Measurements from ENCODE around the gene DHRS2. TPM values are rescaled to one million over a fixed set of nuclear protein-coding genes. Genes with fewer than 3 reads are reported as not detected.
A peak's percentile ranks its signal among the peaks of the same experiment; 100 is the strongest.

The DHRS2 gene
- total RNA-seq, 1 experiment from 2014 or later = 1.2 TPM

DNA sequence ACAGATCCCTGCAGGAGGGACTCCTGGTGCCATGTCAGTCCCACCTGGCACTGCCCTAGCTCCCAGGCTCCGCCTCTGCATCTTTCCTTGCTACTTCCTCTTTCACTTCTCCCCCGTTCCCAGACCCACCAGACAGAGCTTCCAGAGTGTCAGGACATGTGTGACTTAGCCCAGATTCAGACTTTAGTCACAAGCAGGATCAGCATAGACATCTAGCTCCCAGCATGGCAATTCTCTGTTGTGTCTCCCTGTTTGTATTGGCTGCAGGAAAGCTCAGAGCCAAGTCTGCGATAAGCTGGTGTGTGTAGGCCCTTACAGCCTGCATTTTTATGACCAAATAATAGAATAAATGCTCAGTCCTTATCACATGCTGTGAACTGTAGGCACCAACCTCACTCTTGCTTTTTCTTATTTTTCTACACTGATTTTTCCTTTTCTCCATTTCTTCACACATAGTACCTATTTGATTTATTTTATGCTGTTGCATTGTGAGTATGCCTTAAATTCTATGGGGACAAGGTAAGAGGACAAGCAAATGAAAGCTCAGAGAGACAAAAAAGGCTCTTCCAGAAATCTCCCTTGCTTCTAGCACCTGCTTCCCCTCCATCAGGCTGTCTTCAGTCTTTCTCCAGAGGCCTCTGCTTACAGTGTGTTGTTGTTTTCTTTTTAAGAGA lies 5.9 kb downstream of the DHRS2 start:
- Histone ChIP-seq H3K9me3 (ENCODE audit: low read depth, low read length, poor library complexity, severe bottlenecking) (no peaks in the 10 kb centered on the region), H3K36me3 (ENCODE audit: insufficient read depth, low read length, poor library complexity, severe bottlenecking) (no peaks in the 10 kb centered on the region), H3K27ac (ENCODE audit: low read depth, low read length, poor library complexity, severe bottlenecking) (no peak overlapping the region), H3K4me1 (ENCODE audit: insufficient read depth, low read length, poor library complexity, severe bottlenecking) (peaks cover 25% of the 10 kb centered on the region), H3K27me3 (replicated peaks; ENCODE audit: insufficient read depth, low read depth, low read length, poor library complexity) (no peaks in the 10 kb centered on the region), H3K4me3 (ENCODE audit: low read depth, low read length, poor library complexity, severe bottlenecking) (no peak overlapping the region)
- ChIA-PET POLR2A (ENCODE audit: low non-redundant PET) (no interaction called here), CTCF (no interaction called here)
- intact Hi-C loops (cut with micrococcal nuclease; ENCODE audit: unreplicated experiment) = no loop called here
- no peak for TF ChIP-seq EZH2 (IDR thresholded peaks at IDR 0.05; ENCODE audit: borderline replicate concordance, low read depth, low read length, poor library complexity, severe bottlenecking)
- TF ChIP-seq, protein P1, sequence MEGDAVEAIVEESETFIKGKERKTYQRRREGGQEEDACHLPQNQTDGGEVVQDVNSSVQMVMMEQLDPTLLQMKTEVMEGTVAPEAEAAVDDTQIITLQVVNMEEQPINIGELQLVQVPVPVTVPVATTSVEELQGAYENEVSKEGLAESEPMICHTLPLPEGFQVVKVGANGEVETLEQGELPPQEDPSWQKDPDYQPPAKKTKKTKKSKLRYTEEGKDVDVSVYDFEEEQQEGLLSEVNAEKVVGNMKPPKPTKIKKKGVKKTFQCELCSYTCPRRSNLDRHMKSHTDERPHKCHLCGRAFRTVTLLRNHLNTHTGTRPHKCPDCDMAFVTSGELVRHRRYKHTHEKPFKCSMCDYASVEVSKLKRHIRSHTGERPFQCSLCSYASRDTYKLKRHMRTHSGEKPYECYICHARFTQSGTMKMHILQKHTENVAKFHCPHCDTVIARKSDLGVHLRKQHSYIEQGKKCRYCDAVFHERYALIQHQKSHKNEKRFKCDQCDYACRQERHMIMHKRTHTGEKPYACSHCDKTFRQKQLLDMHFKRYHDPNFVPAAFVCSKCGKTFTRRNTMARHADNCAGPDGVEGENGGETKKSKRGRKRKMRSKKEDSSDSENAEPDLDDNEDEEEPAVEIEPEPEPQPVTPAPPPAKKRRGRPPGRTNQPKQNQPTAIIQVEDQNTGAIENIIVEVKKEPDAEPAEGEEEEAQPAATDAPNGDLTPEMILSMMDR (conservative IDR thresholded peaks at IDR 0.05; ENCODE audit: low read depth, low read length) = no peak
- DNase-seq (ENCODE audit: low spot score) = peak; percentile 11
- BruUV-seq (replicated peaks) = no TSS peak

- BruUV-seq (replicated peaks) = no TSS peak
- H3K4me1 ChIP-seq (ENCODE audit: insufficient read depth, low read length, poor library complexity, severe bottlenecking) = peaks cover 25% of the 10 kb centered on the region
Observed at GRCh38 chr14:23643533-23644194, 7.5 kb downstream of the DHRS2 start.

DNA sequence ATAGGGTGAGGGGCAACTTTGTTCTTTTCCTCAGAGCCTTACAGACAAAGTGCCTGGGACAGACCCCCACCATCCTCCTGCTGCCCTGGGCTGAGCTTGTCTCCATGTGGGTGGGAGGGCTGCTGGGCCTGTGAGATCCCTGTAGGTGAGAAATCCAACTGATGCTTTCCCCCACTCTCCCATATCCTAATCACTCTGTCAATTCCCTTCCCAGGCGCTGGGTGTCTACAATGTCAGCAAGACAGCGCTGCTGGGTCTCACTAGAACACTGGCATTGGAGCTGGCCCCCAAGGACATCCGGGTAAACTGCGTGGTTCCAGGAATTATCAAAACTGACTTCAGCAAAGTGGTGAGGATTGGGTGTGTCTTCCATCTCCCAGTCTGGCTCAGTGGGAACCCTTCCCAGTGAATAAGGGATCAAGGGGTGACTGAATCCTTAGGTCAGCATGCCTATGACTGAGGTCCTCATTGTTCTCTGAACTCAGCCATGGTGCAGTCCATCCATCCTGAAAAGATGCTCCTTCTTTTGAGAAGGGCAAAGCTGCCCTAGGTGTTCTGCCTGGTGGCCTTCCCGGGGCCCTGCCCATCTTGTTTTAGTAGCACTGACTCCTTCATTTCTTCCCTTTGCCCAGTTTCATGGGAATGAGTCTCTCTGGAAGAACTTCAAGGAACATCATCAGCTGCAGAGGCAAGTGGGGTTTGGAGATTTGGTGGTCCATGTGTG lies 8.2 kb downstream of the DHRS2 start:
- H3K36me3 ChIP-seq (ENCODE audit: insufficient read depth, low read length, poor library complexity, severe bottlenecking) = no peaks in the 10 kb centered on the region
- no peak for TF ChIP-seq EZH2 (IDR thresholded peaks at IDR 0.05; ENCODE audit: borderline replicate concordance, low read depth, low read length, poor library complexity, severe bottlenecking)
- TF ChIP-seq, protein P1 (conservative IDR thresholded peaks at IDR 0.05; ENCODE audit: low read depth, low read length) = no peak
- ChIA-PET POLR2A (ENCODE audit: low non-redundant PET) (no interaction called here), CTCF (no interaction called here)
- intact Hi-C loops (cut with micrococcal nuclease; ENCODE audit: unreplicated experiment) = no loop called here
- BruUV-seq (replicated peaks) = no TSS peak
- DNase-seq (ENCODE audit: low spot score) = no peak
- H3K27ac ChIP-seq (ENCODE audit: low read depth, low read length, poor library complexity, severe bottlenecking) = no peak overlapping the region
- H3K4me1 ChIP-seq (ENCODE audit: insufficient read depth, low read length, poor library complexity, severe bottlenecking) = peaks cover 25% of the 10 kb centered on the region
- H3K4me3 ChIP-seq (ENCODE audit: low read depth, low read length, poor library complexity, severe bottlenecking) = no peak overlapping the region
- no peaks in the 10 kb centered on the region for H3K9me3 ChIP-seq (ENCODE audit: low read depth, low read length, poor library complexity, severe bottlenecking)
- no peaks in the 10 kb centered on the region for H3K27me3 ChIP-seq (replicated peaks; ENCODE audit: insufficient read depth, low read depth, low read length, poor library complexity)

More at GRCh38 chr14:23643533-23644194, 7.5 kb downstream of the DHRS2 start:
- H3K27me3 ChIP-seq (replicated peaks; ENCODE audit: insufficient read depth, low read depth, low read length, poor library complexity) = no peaks in the 10 kb centered on the region
- CTCF ChIA-PET = no interaction called here
- H3K9me3 ChIP-seq (ENCODE audit: low read depth, low read length, poor library complexity, severe bottlenecking) = no peaks in the 10 kb centered on the region
- no peak overlapping the region for H3K27ac ChIP-seq (ENCODE audit: low read depth, low read length, poor library complexity, severe bottlenecking)
- no peak overlapping the region for H3K4me3 ChIP-seq (ENCODE audit: low read depth, low read length, poor library complexity, severe bottlenecking)
- no peak for DNase-seq (ENCODE audit: low spot score)
- intact Hi-C loops (cut with micrococcal nuclease; ENCODE audit: unreplicated experiment) = no loop called here
- POLR2A ChIA-PET (ENCODE audit: low non-redundant PET) = no interaction called here
- TF ChIP-seq, protein P1 (conservative IDR thresholded peaks at IDR 0.05; ENCODE audit: low read depth, low read length) = no peak
- TF ChIP-seq EZH2 (IDR thresholded peaks at IDR 0.05; ENCODE audit: borderline replicate concordance, low read depth, low read length, poor library complexity, severe bottlenecking) = no peak
- no peaks in the 10 kb centered on the region for H3K36me3 ChIP-seq (ENCODE audit: insufficient read depth, low read length, poor library complexity, severe bottlenecking)

All from A673 (cell line).